ENCODE results near the gene HEXIM2.

GRCh38 chr17:45127207-45127547 is 34.5 kb upstream of the HEXIM2 start:
- no peak for TF ChIP-seq FOS (IDR thresholded peaks at IDR 0.05; ENCODE audit: low read depth, low read length)
- no peak for TF ChIP-seq CTCF (conservative IDR thresholded peaks at IDR 0.05; ENCODE audit: low read depth, low read length)
- TF ChIP-seq POLR2A (IDR thresholded peaks at IDR 0.05; ENCODE audit: low read depth, low read length), result no peak
- TF ChIP-seq BHLHE40 (IDR thresholded peaks at IDR 0.05; ENCODE audit: low read depth, low read length), result no peak
- TF ChIP-seq CEBPB (IDR thresholded peaks at IDR 0.05; ENCODE audit: low read depth, low read length), result no peak
- no peak for TF ChIP-seq ELK1 (IDR thresholded peaks at IDR 0.05; ENCODE audit: borderline replicate concordance, low read depth, low read length)
- no peak for TF ChIP-seq SMC3 (IDR thresholded peaks at IDR 0.05; ENCODE audit: low read depth, low read length)
- no peak for TF ChIP-seq USF2 (IDR thresholded peaks at IDR 0.05; ENCODE audit: low read depth, low read length)

Measured in IMR-90 (cell line).